CD4-positive, alpha-beta T cell (primary cell): Measurements from ENCODE around the gene TEX2. TPM values are rescaled to one million over a fixed set of nuclear protein-coding genes. Genes with fewer than 3 reads are reported as not detected.

Experiments
- ATAC-seq: fragments of 200-7000 bp; cut with Tn5 transposase; one replicate; pipeline ENCODE4 v1.10.0; 2022; ENCODE audit warnings: mild to moderate bottlenecking; ENCODE audit not compliant: poor library complexity
- CTCF ChIA-PET: fragments of 350-600 bp; sonication (Branson Sonifier 250); formaldehyde crosslinking; loops from one replicate; lab custom pipeline; 2021; ENCODE audit warnings: antibody characterized with exemption, inconsistent platforms; lab: Charles Lee
- POLR2A ChIA-PET: fragments of 350-600 bp; sonication (Branson Sonifier 250); formaldehyde crosslinking; loops from one replicate; lab custom pipeline; 2021; ENCODE audit warnings: antibody characterized with exemption, inconsistent platforms; lab: Charles Lee
- DNase-seq, 14 experiments: peaks; one replicate each; pipeline ENCODE4 v3.0.0-alpha.2; 2013 to 2020; ENCODE audit warnings: mixed read lengths in 2 of 14
- H3K27ac ChIP-seq, 2 donors: one replicate each; pipeline versions ENCODE4 v1.5.1 to v1.7.0; 2013; ENCODE audit warnings: low read length in 2 of 2, low read depth in 1 of 2, mild to moderate bottlenecking in 1 of 2
- H3K27me3 ChIP-seq, 2 experiments: 1 replicate in 1 of 2; 2 replicates in 1 of 2; pipeline versions ENCODE4 v1.6.1 to v1.7.0; 2013; ENCODE audit warnings: low read length in 2 of 2, control low read depth in 1 of 2, mild to moderate bottlenecking in 1 of 2, moderate library complexity in 1 of 2; ENCODE audit not compliant: insufficient read depth in 2 of 2, control insufficient read depth in 1 of 2
- H3K36me3 ChIP-seq: one replicate; pipeline ENCODE4 v1.6.1; 2013; ENCODE audit warnings: low read length, control low read depth; ENCODE audit not compliant: insufficient read depth
- H3K4me1 ChIP-seq: one replicate; pipeline ENCODE4 v1.6.1; 2013; ENCODE audit warnings: low read length, control low read depth; ENCODE audit not compliant: insufficient read depth
- H3K4me3 ChIP-seq: one replicate; pipeline ENCODE4 v1.5.1; 2013; ENCODE audit warnings: mild to moderate bottlenecking, low read length, moderate library complexity
- H3K9me3 ChIP-seq, 2 experiments: 1 replicate in 1 of 2; 2 replicates in 1 of 2; pipeline versions ENCODE4 v1.6.1 to v1.7.0; 2013; ENCODE audit warnings: low read length in 2 of 2, mild to moderate bottlenecking in 2 of 2, control low read depth in 1 of 2, moderate library complexity in 1 of 2; ENCODE audit not compliant: control insufficient read depth in 1 of 2, insufficient read depth in 1 of 2
- H3K27ac Mint-ChIP-seq: one replicate; pipeline ENCODE4 v1.8.0; 2020; ENCODE audit warnings: mixed read lengths
- H3K27me3 Mint-ChIP-seq: one replicate; pipeline ENCODE4 v1.8.0; 2021; ENCODE audit warnings: mixed read lengths
- H3K36me3 Mint-ChIP-seq: one replicate; pipeline ENCODE4 v1.8.0; 2021; ENCODE audit warnings: low read depth, mixed read lengths
- H3K4me1 Mint-ChIP-seq: one replicate; pipeline ENCODE4 v1.8.0; 2021; ENCODE audit warnings: low read depth, mixed read lengths
- H3K4me3 Mint-ChIP-seq: one replicate; pipeline ENCODE4 v1.8.0; 2020; ENCODE audit warnings: mild to moderate bottlenecking, mixed read lengths
- H3K9me3 Mint-ChIP-seq: one replicate; pipeline ENCODE4 v1.8.0; 2020; ENCODE audit warnings: mixed read lengths
- CTCF ChIP-seq: fragments of 200-600 bp; IDR thresholded peaks from one replicate; pipeline ENCODE4 v1.8.0; 2022; ENCODE audit warnings: antibody characterized with exemption, mild to moderate bottlenecking
- intact Hi-C, 2 experiments: fragments of 100-400 bp; cut with DNase I in 1 of 2; cut with micrococcal nuclease in 1 of 2; formaldehyde crosslinking; loops; one replicate each; pipeline versions ENCODE4 v1.15.1 to v1.9.0; 2023 to 2025; cut with DNase I, micrococcal nuclease
- total RNA-seq, 174 experiments: library from RNA in 2 of 174; stranded (reverse) in 2 of 174; gene quantifications; one replicate each; pipeline ENCODE4 v1.2.3 and lab custom pipeline; 2021 to 2026

Gene TEX2
- total RNA-seq, 2 experiments from 2014 or later = 8.6 to 8.9 TPM

GRCh38 chr17:64120159-64120810 is 142.8 kb downstream of the TEX2 start:
- Mint-ChIP-seq H3K4me1 (peaks cover 73% of the 10 kb centered on the region), H3K36me3 (peaks cover 19% of the 10 kb centered on the region), H3K27me3 (no peaks in the 10 kb centered on the region), H3K9me3 (no peaks in the 10 kb centered on the region), H3K4me3 (peak overlapping the region; percentile 81), H3K27ac (peak overlapping the region; percentile 83)
- peak overlapping the region; percentile 49 to 65 for H3K27ac ChIP-seq
- no peaks in the 10 kb centered on the region for H3K9me3 ChIP-seq
- ATAC-seq (no peak), DNase-seq (no peak)
- peak overlapping the region; percentile 24 for H3K4me3 ChIP-seq
- CTCF ChIA-PET = interaction anchor here (0.9 to 2.8 kb wide), 5 partner anchors 14 to 95 kb away, joined by 3 to 10 read pairs (median 4); no protein-coding TSS in a partner anchor
- peaks cover 8% of the 10 kb centered on the region for H3K36me3 ChIP-seq
- POLR2A ChIA-PET = interaction anchor here (0.9 to 2.6 kb wide), 6 partner anchors 10 to 100 kb away, joined by 3 to 22 read pairs (median 7); partner anchors contain the start of genes ERN1 and ICAM2
- TF ChIP-seq CTCF = no peak
- no peaks in the 10 kb centered on the region for H3K27me3 ChIP-seq
- intact Hi-C loops = loop anchor here (2.0 to 10.0 kb wide), 2 partner anchors 13 to 545 kb away; partner anchors contain the start of gene SMURF2 (in 1 of the 2)
- peaks cover 63% of the 10 kb centered on the region for H3K4me1 ChIP-seq

GRCh38 chr17:64117981-64118979 is 144.8 kb downstream of the TEX2 start:
- Mint-ChIP-seq H3K9me3 (no peaks in the 10 kb centered on the region), H3K27me3 (no peaks in the 10 kb centered on the region), H3K27ac (peak overlapping the region; percentile 35), H3K4me1 (peaks cover 67% of the 10 kb centered on the region), H3K36me3 (peaks cover 17% of the 10 kb centered on the region), H3K4me3 (no peak overlapping the region)
- ChIA-PET CTCF (interaction anchor here (0.8 to 2.7 kb wide), 5 partner anchors 16 to 199 kb away, joined by 3 to 7 read pairs (median 3); no protein-coding TSS in a partner anchor), POLR2A (interaction anchor here (1.1 to 4.0 kb wide), 3 partner anchors 12 to 36 kb away, joined by 3 to 12 read pairs (median 4); partner anchors contain the start of gene ERN1)
- DNase-seq (peak in 2 of 14 experiments; percentile 44 to 49), ATAC-seq (no peak)
- no peak overlapping the region for H3K27ac ChIP-seq
- no peaks in the 10 kb centered on the region for H3K27me3 ChIP-seq
- intact Hi-C loops = no loop called here
- no peak overlapping the region for H3K4me3 ChIP-seq
- TF ChIP-seq CTCF = no peak
- H3K9me3 ChIP-seq = no peaks in the 10 kb centered on the region
- H3K36me3 ChIP-seq = peaks cover 9% of the 10 kb centered on the region
- H3K4me1 ChIP-seq = peaks cover 73% of the 10 kb centered on the region
